ENCODE measurements around the gene DFFA.
"Not testable (repeated sequence)": the region's sequence is repeated elsewhere in the genome, so short reads cannot be mapped to it uniquely, and the experiment has no call there.

- TF ChIP-seq CTCF (IDR thresholded peaks at IDR 0.05; ENCODE audit: insufficient read depth, low read length, poor library complexity, severe bottlenecking); EZH2phosphoT487 (conservative IDR thresholded peaks at IDR 0.05; ENCODE audit: low read length): not testable (repeated sequence)
Observed at GRCh38 chr1:10418741-10419140, 53.6 kb downstream of the DFFA start.

All from SU-DHL-6 (cell line).